ENCODE data around the gene TCAIM.

The TCAIM gene

DNA sequence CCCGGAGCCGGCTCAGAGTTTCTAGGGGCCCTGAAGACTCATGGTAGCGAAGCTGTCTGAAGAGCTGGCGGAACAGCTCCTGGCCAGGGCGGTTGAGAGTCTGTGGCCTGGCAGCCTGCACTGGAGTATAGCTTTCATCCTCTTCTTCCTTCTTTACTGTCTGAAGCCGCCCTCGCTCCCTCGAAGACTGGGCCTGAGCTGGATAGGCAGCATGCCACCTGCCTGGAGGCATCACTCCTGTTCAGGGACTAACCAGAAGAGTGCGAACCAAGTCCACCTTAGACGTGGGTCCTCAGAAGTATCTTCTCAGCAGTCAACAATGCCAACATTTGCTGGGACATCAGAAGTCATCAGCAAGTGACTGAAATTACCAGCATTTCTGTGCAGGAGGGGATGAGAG, 116.8 kb downstream of the TCAIM start:
- no peak for FAIRE-seq
